AG20443 (cell line): ENCODE measurements around the gene SRSF10.
"Not testable (repeated sequence)": the region's sequence is repeated elsewhere in the genome, so short reads cannot be mapped to it uniquely, and the experiment has no call there.

Experiments
- DNase-seq: peaks from one replicate; pipeline ENCODE4 v3.0.0; 2012; ENCODE audit warnings: low spot score, mixed read lengths

Gene SRSF10

DNA sequence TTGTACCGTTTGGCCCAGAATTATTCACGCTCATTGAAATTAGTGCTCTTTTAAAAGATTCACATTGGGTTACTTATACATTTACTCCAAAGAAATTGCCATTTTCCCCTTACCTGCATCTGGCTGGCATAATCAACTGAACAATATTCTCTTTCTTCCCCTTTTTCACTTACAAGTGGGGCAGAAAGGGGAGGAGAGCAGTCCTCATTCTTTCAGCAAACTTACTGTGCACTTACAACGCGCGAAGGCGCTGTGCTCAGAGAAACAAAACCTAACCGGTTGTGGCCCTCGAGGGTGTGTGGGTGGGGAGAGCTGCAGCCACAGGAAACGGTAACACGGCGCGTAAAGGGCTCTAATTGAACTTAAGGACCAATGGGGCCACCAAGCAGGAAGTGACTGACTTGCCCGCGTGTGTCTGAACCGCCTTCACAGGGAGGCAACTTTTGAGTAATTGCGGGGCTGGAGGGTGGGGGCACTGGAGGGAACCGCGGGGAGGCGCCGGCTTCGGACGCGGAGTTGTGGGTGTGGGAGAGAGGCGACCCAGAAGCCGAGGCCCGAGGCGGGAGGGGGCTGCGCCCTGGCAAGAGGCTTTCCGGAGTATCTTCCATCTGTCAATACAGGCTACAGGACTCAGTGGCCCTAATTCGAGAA lies 21.2 kb downstream of the SRSF10 start:
- DNase-seq: peak; percentile 87

DNA sequence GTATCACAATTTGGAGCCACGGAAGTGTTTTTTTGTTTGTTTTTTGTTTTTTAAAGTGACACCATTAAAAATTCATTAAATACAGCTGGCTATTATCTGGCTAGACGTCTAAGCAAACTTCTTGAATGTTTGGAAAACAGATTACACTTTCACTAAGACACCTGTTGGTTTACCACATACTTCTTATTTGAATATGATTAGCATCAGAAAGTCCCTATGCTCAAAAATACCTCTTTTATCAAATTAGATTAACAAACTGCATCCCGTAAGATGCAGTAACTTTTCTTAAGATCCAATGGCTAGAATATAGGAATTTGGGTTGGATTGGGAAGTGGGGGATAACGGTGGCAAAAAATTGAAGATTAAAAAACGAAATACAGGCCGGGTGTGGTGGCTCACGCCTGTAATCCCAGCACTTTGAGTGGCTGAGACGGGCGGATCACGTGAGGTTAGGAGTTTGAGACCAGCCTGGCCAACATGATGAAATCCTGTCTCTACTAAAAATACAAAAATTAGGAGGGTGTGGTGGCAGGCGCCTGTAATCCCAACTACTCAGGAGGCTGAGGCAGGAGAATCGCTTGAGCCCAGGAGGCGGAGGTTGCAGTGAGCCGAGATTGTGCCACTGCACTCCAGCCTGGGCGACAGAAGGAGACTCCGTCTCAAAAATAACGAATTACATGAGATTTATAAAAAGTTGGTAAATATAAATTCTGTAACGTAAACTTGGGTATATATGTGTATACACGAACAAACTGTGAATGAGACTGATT lies 21.9 kb downstream of the SRSF10 start:
- not testable (repeated sequence) for DNase-seq

DNA sequence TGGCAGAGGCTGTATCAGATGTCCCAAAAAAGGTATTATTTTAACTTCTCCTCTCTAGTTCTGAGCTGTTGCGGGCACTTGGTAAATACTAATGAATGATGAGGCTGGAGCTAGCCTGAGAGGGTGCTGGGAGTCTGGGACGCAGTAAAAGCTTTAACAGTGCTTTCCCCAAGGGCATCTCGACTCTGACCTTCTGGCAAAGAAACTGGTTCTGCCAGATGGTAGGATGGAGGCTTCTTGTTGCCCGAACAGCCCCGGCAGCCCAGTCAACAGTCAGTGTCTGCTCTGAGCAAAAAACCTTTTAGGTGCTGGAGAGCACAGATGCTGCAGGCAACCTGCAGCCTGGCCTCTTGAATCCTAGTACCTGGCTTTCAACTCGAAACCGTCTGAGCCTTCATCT lies 23.0 kb downstream of the SRSF10 start:
- DNase-seq: no peak

DNA sequence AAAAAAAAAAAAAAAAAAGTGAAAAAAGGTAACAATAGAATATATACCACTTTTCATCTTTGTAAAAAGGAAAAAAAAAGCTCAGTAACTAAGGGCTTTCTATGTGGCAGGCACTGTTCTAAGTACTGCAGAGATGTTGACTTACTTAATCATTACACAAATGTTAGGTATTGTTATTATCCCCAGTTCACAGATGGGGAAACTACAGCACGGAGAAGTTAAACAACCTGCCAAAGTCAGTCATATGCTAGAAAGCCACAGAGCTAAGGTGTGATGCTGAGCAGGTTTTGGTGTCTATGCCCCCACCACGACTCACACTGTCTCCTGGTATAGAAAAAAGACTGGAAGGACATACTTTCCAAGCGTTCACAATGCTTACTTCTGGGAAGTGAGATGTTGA lies 27.1 kb downstream of the SRSF10 start:
- no peak for DNase-seq

DNA sequence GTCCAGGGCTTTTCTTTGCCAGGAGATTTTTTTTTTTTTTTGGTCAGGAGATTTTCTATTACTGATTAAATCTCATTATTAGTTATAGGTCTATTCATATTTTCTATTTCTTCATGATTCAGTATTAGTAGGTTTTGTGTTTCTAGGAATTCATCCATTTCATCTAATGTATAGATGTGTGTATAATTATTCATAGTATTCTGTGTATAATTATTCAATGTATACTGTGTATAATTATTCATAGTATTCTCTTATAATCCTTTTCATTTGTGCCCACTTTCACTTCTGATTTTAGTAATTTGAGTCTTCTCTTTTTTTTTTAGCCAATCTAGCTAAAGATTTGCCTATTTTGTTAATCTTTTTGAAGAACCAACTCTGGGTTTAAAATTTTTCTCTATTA lies 32.8 kb downstream of the SRSF10 start:
- DNase-seq: no peak

DNA sequence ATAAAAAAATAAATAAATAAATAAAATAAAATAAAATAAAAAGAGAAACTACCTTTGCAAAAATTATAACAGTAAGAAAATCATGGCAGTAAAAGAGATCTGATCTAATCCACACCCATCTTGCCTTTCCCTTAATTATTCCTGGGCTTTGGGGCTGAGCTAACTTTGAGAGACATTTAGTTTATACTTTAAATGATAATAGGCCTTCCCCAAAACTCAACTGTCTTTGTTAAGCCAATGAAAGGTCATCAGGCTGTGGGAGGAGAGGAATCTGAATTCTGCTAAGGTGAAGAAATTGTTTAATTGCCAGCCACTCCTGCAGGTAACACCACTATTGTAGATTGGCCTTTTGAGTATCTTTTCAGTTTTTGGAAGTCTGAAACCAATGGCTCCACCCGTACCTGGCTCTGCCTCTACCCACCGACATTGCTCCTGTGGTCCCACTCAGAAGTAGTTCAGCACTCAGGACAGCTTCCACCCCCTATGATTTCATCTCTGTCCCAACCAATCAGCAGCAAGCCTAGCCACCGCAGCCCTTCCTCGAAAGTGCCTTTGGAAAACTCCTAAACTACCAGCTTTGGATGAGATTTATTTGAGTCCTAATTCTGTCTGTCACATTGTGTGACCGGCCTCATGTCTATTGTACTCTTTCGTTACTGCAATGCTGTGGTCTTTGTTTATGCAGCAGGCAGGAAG lies 43.5 kb downstream of the SRSF10 start:
- peak; percentile 32 for DNase-seq

DNA sequence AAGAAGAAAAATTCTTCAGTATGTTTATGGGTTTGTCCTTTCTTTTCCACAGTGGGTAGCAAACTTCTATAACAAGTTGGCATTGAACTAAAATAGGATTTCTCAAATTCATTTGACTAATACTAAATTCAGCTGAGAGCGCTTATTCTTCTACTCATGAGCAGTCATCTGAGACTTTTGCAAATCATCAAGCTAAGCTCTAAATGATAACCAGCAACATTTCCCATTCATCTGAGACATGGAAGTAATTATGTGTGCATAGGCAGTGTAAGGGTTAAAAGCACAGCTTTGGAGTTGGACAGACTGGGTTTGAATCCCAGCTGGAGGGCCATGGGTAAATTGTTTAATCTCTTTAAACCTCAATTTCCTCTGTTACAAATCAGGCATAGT lies 48.6 kb downstream of the SRSF10 start:
- no peak for DNase-seq

DNA sequence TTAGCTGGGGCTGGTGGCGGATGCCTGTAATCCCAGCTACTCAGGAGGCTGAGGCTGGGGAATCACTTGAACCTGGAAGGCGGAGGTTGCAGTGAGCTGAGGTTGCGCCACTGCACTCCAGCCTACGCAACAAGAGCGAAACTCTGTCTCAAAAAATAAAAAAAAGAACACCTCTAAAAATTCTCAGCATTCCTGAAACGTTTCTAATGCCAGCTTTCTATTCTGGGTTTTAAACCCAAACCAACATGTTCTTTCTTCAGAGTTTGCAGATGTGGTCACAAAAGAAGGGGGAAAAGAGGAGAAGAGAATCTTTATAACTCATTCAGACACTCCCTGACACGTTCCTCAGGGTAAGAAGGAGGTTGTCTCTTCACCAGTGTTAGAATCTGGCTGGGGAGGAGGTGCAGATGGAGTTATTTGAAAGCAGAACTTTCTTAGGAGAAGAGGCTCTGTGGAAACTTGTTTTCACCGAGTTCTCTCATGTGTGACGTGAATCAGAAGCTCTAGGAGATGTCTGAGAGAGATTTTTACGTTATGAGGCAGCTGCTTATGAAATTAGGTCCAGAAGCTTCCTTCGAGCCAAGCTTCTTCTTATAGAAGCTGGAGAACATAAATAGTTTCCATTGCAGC lies 49.2 kb downstream of the SRSF10 start:
- peak; percentile 55 for DNase-seq

DNA sequence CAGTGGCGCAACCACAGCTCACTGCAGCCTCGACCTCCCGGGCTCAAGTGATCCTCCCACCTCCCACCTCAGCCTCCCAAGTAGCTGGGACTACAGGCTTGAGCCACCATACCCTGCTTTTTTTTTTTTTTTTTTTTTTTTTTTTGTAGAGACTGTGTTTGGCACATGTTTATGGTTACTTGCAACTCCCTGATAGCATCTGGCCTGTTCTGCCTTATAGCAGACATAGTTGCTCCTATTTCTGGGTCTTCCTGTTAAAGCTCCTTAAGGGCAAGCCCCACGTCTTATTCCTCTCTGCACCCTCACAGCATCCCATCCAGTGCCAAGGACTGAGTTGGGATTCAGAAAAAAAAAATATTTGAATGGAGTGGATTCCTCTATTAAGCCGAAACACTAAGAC lies 49.9 kb downstream of the SRSF10 start:
- peak; percentile 7 for DNase-seq

DNA sequence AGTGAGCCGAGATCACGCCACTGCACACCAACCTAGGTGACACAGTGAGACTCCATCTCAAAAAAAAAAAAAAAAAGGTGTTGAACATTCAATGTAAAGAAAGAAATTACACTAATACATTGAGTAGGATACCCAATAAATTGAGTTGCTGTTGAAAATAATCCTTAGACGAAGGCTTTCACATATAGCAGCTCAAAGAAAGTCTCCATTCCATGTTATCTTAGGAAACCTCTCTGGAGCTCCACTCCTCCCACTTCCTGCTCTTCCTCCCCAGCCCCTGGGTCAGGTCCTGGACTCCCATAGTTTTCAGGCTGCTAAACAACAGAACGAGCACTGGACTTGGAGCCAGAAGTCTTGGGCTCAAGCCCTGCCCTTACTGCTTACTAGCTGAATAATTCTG lies 51.3 kb downstream of the SRSF10 start:
- no peak for DNase-seq

DNA sequence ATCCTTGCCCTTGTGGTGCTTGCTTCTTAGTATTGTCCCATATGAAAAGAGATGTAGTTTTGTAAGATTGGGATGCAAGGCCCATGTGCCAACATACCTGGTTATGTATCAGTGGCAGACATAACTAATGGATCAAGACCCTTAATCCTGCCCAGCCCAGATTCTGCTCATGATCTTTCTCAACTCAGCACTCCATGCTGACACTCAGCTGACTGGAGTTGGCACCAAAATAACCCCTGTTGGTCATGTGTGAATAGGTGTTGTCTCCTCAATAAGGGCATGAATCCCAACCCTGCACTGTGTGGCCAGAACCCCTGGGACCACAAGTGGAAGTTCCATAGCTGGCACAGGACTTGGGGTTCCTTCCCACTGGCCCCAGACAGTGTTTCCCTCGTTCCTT lies 53.0 kb downstream of the SRSF10 start:
- DNase-seq: no peak

DNA sequence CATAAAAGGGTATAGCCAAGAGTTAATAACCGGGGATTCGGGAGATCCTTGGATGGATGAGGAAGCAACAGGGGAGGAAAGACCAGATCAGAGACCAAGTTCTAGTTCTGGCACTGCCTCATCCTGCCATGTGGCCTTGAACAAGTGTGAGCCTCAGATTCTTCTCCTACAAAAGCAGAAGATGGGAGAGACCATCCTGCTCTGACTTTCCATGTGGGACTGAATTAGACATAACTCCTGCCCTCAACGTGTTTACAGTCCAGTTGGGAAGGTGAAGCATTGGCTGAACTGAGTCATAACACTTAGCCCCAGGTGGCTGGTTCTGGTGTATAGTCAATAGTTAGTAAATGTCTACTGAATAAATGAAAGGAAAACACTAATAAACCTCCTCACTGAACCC lies 54.8 kb downstream of the SRSF10 start:
- DNase-seq: no peak

DNA sequence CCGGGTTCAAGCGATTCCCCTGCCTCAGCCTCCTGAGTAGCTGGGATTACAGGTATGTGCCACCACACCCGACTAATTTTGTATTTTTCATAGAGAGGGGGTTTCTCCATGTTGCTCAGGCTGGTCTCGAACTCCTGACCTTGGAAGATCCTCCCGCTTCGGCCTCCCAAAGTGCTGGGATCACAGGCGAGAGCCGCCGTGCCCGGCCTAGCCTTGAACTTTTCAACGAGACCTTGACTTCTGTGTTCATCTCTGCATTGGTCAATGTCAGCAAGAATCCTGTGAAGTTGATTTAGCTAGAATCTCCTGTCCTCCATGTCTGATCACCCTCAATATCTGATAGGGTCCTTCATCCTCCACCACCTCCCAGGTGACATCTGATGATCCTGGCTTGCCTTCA lies 55.5 kb downstream of the SRSF10 start:
- DNase-seq: no peak

DNA sequence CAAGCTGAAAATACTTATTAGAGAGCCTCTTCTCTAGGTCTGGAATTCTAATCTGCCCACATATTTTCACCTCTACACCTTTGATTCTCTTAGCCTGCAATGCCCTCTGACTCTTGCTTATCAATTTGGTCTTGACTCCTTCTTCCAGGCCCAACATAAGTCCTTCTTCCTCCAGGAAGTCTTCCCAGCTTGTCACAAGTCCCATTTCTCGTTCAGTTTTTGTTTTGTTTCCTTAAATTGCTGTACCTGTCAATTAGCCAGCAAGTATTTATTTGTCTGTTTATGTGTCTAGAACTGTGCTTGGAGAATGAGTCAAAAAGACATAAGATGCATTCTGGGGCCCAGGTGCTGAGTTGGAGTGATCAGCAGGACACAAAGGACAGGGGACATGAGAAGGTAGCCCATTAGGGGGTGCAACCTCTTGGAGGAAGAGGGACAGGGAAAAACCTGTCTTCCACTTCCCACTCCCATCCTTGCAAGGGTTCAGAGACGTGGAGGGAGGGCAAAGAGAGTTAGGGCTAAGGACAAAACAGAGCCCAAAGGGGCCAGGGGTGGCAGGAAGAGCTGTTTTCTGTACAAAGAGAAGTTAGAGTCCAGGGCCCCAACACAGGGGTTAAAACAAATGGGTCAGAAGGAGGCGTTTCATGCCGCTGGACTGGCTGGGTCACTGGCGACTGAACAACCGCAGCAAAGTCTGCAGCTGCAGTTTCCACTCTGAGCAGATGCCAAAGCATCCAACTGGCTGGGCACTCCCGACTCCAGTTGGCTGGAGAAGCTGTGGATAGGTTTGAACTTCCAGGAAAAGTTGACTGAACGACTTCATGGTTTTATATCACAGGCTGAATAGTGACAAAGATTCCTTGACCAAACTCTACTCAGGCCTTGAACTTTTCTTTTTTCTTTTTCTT lies 56.3 kb downstream of the SRSF10 start:
- peak; percentile 74 for DNase-seq

DNA sequence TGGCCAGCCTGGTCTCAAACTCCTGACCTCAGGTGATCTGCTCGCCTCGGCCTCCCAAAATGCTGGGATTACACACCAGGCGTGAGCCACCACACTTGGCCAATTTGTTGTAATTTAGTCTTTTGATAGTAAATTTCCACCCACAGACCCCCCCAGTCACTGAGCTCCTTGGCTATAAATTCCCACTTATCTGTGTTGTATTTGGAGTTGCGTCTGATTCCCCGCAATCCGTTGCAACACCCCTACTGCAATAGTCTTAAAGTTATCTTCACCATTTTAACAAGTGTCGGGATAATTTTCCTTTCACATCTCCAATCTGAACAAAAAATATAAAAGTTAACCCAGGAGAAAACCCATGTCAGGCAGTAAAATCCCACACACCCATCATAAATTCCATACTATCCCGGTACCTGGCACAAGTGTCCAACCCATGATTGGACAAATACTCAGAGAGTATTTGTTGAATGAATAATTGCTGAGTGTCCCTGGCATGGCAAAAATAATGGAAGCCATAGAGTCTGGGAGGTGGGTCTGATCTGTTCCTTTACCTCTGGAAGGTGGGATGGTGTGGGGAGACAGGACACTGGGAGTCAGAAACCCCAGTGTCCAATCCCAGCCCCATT lies 57.7 kb downstream of the SRSF10 start:
- no peak for DNase-seq

DNA sequence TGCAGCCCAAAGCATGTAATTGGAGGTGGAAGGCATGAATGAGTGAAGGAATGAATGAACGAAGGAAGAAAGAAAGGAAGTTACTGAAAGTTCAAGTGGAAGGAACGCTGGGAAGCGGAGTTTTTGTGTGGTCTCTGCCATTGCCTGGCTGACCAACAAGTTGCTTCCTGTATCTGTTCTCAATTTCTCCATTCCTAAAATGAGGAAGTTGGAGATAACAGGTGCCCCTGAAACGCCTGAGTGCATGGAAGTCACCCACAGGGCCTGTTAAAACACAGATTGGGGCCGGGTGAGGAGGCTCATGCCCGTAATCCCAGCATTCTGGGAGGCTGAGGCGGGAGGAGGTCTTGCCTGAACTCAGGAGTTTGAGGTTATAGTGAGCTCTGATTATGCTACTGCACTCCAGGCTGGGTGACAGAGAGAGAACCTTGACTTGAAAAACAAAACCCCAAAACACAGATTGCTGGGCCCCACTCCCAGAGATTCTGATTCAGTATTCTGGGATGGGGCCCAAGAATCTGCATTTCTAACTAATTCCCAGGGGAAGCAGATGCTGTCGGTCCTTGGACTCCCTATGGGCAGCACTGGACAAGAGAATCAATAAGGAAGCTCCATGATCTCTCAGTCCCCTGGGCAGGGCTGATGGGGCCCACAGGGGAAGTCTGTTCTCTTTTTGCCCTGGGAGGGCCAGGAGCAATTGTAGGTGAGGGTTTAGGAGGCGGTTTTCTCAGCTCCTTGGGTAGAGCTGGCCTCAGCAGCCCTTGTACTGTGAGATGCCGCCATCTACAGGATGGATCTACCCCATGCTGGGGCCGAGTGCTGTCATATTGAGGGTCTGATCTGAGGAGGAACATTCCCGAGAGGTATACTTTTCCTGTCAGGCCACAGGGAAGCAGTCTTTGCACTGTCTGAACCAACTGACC lies 63.7 kb downstream of the SRSF10 start:
- peak; percentile 76 for DNase-seq

DNA sequence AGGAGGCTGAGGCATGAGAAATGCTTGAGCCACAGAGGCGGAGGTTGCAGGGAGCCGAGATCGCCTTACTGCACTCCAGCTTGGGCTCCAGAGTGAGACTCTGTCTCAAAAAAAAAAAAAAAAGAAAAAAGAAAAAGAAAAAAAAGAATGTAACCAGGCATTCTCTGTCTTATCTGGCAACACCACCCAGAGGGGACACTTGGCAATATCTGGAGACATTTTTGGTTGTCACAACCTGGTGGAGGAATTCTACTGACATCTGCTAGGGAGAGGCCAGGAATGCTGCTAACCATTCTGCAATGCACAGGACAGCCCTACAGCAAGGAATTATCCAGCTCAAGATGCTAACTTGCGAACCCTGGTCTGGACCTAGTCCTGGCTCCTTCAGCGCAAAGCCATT lies 64.7 kb downstream of the SRSF10 start:
- no peak for DNase-seq

DNA sequence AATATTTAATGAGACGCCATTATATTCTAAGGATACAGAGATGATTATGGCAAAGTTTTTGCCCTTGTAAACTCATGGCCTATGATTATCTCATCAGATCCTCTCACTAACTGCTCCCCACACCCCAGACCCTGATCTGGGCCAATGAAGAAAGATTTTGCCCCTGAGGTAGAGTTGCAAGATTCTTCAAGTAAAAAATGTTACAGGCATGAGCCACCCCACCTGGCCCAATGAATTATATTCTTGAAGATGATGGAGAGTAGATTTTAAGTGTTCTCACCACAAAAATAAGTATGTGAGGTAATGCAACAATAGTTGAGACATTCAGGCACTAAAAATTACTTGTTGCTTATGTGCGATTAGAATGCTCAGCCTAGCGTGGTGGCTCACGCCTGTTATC lies 65.2 kb downstream of the SRSF10 start:
- DNase-seq: no peak
